PC-9 (cell line): ENCODE results near the gene SLITRK5. TPM values are rescaled to one million over a fixed set of nuclear protein-coding genes. Genes with fewer than 3 reads are reported as not detected.

Source experiments
- BruUV-seq: library from RNA; stranded (reverse); fragments of 400-500 nt; replicated peaks from 2 replicates; lab custom pipeline; 2021; lab: Mats Ljungman, UMichigan
- CTCF ChIA-PET: fragments of 300-600 bp; sonication (Branson Sonifier 250); formaldehyde crosslinking; loops from one replicate; lab custom pipeline; 2022; ENCODE audit warnings: antibody characterized with exemption; lab: Charles Lee
- POLR2A ChIA-PET: fragments of 300-600 bp; sonication (Branson Sonifier 250); formaldehyde crosslinking; loops from one replicate; lab custom pipeline; 2022; ENCODE audit warnings: antibody characterized with exemption; ENCODE audit not compliant: unreplicated experiment; lab: Charles Lee
- DNase-seq, 2 experiments: peaks; one replicate each; pipeline versions ENCODE4 v3.0.0 to v3.0.0-alpha.2; 2015 to 2022; ENCODE audit warnings: mixed read lengths in 1 of 2
- H2AFZ ChIP-seq: fragments of 200-600 bp; sonication (generic); 2 replicates; pipeline ENCODE4 v1.8.1; 2017; ENCODE audit warnings: antibody characterized with exemption
- H3F3A ChIP-seq: fragments of 200-600 bp; sonication (generic); 2 replicates; pipeline ENCODE4 v1.8.1; 2017; ENCODE audit warnings: antibody characterized with exemption, mild to moderate bottlenecking, low read depth; ENCODE audit not compliant: insufficient read depth
- H3K27ac ChIP-seq: fragments of 200-600 bp; sonication (generic); 2 replicates; pipeline ENCODE4 v1.6.1; 2016; ENCODE audit warnings: mixed run types
- H3K27me3 ChIP-seq: fragments of 200-600 bp; sonication (generic); 2 replicates; pipeline ENCODE4 v1.6.1; 2016; ENCODE audit warnings: low read depth, mixed run types; ENCODE audit not compliant: insufficient read depth
- H3K36me3 ChIP-seq: fragments of 200-600 bp; sonication (generic); 2 replicates; pipeline ENCODE4 v1.6.1; 2016; ENCODE audit warnings: low read depth, mixed run types
- H3K4me1 ChIP-seq: fragments of 200-600 bp; sonication (generic); replicated peaks from 2 replicates; pipeline ENCODE4 v1.6.1; 2016; ENCODE audit warnings: mixed run types; ENCODE audit not compliant: insufficient read depth
- H3K4me2 ChIP-seq: fragments of 200-600 bp; sonication (generic); 2 replicates; pipeline ENCODE4 v1.6.1; 2017; ENCODE audit warnings: mixed run types
- H3K4me3 ChIP-seq: fragments of 200-600 bp; sonication (generic); 2 replicates; pipeline ENCODE4 v1.6.1; 2016; ENCODE audit warnings: mixed run types
- H3K79me2 ChIP-seq: fragments of 200-600 bp; sonication (generic); 2 replicates; pipeline ENCODE4 v1.6.1; 2017; ENCODE audit warnings: low read depth, mixed run types
- H3K9me2 ChIP-seq: fragments of 200-600 bp; sonication (generic); 2 replicates; pipeline ENCODE4 v1.8.1; 2017; ENCODE audit warnings: mild to moderate bottlenecking; ENCODE audit not compliant: insufficient read depth
- H3K9me3 ChIP-seq: fragments of 200-600 bp; sonication (generic); 2 replicates; pipeline ENCODE4 v1.8.1; 2016; ENCODE audit warnings: low read depth; ENCODE audit not compliant: insufficient read depth
- H4K20me1 ChIP-seq: fragments of 200-600 bp; sonication (generic); 2 replicates; pipeline ENCODE4 v1.8.1; 2017; ENCODE audit not compliant: insufficient read depth
- CTCF ChIP-seq: fragments of 200-600 bp; sonication (generic); conservative IDR thresholded peaks from 2 replicates; pipeline ENCODE4 v1.6.1; 2017; ENCODE audit warnings: mixed run types, antibody characterized with exemption, mild to moderate bottlenecking, moderate library complexity
- EZH2 ChIP-seq: fragments of 200-600 bp; sonication (generic); IDR thresholded peaks from 2 replicates; pipeline ENCODE4 v1.8.0; 2017; ENCODE audit warnings: antibody characterized with exemption, low read depth
- intact Hi-C: fragments of 100-400 bp; cut with micrococcal nuclease; formaldehyde crosslinking; loops from one replicate; pipeline ENCODE4 v1.10.0; 2022; ENCODE audit not compliant: unreplicated experiment
- total RNA-seq: library from RNA; stranded (reverse); gene quantifications from 2 replicates; pipeline ENCODE4 v1.2.3, GENCODE V29; 2021

Gene SLITRK5
- total RNA-seq, 1 experiment from 2014 or later, result 0.20 TPM

- no peak overlapping the region for H2AFZ ChIP-seq
- no peaks in the 10 kb centered on the region for H3K36me3 ChIP-seq
- H3K9me2 ChIP-seq, result no peaks in the 10 kb centered on the region
- H3K4me2 ChIP-seq, result no peak overlapping the region
- H3K79me2 ChIP-seq, result no peaks in the 10 kb centered on the region
- H3F3A ChIP-seq, result no peaks in the 10 kb centered on the region
- no TSS peak for BruUV-seq
- no peaks in the 10 kb centered on the region for H4K20me1 ChIP-seq
- no peak overlapping the region for H3K27ac ChIP-seq
- no peaks in the 10 kb centered on the region for H3K9me3 ChIP-seq
- intact Hi-C loops, result no loop called here
- ChIA-PET POLR2A (no interaction called here), CTCF (no interaction called here)
- H3K27me3 ChIP-seq, result no peaks in the 10 kb centered on the region
- no peaks in the 10 kb centered on the region for H3K4me1 ChIP-seq
- H3K4me3 ChIP-seq, result no peak overlapping the region
- no peak for TF ChIP-seq CTCF
- TF ChIP-seq EZH2, result no peak
- DNase-seq, result no peak
Observed at GRCh38 chr13:87712012-87712411, 40.8 kb downstream of the SLITRK5 start.
